Suppressor macrophage treated with lipopolysaccharide for 4 hours (primary cell): ENCODE results near the gene ATXN7L2.
"Not testable (repeated sequence)": the region's sequence is repeated elsewhere in the genome, so short reads cannot be mapped to it uniquely, and the experiment has no call there.

Experiments used
- DNase-seq: peaks from one replicate; pipeline ENCODE4 v3.0.0-alpha.2; 2020

The ATXN7L2 gene, protein sequence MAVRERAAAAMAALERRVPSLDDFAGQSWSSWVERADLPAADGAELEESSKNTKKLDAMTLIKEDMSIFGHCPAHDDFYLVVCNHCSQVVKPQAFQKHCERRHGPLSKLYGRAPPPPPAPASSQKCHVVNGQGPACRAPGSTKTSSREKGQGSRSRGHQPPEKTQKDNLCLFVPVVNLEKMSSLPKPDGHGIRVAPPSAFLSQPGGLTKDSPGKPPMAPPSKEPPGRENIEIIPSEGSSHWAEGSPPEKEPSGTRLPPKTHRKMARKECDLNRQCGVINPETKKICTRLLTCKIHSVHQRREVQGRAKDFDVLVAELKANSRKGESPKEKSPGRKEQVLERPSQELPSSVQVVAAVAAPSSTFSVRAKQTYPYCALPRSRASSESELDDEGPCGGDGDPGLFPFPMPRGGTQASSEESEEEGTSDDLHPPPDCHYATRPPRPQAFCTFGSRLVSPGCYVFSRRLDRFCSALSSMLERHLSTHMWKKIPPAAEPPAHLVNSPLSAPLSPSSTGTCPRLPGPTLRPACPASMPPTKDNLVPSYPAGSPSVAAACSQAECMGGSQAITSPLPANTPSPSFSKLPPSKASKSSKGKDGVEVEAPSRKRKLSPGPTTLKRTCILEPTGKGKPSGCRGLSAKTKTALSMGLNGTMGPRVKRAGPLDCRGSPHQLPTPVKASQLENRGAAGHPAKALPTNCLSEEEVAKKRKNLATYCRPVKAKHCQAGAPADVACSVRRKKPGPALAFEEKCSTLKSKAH

DNA sequence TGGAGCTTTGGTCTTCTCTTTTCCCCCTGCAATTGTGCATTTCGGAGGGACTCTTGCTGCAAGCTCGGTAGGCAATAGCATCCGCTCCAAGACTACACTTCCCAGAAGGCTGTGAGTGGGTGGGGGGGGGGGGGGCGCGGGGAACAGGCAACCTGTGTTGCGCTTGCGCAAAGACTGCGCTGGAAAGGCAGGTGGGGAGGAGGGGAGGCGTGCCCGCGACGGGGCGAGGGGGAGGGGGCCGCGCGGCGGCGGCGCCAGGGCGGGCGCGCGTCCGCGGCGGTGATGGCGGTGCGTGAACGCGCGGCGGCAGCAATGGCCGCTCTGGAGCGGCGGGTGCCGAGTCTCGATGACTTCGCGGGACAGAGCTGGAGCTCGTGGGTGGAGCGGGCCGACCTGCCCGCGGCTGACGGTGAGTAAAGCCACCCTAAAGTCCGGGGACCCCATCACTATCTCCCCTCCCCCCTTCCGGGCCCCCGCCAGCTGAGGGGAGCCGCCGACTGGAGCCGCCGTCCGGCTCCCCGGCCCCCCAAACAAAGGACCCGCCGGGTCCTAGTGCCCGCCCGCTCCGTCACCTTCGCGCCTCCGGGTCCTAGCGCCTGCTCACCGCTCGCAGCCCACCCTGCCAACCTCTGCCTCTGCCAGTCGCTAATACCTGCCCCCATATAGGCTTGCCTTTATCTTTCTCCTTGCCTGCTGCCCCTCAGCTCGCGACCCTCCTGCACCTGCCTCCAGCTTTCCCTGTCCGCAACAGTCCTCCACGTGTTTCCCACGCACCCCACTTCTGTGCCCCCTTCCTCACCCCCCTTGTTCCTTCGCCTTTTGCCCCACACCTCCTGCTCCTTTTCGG lies at the start of gene ATXN7L2:
ATXN7L2 (plus strand) TSS at position 234 of the 847 bp plus-strand sequence; CDS start at position 283, 49 bp downstream.
- DNase-seq: peak; percentile 94

DNA sequence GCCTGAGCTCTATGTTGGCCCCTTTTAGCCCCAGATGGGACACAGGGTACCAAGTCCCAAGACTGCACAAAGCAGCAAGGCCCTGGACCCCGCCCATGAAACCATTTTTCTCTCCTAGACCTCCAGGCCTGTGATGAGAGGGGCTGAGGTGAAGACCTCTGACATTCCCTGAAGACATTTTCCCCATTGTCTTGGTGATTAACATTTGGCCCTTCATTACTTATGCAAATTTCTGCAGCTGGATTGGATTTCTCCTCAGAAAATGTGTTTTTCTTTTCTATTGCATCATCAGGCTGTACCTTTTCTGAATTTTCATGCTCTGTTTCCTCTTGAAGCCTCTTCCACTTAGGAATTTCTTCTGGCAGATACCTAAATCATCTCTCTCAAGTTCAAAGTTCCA lies 49.2 kb upstream of the ATXN7L2 start:
- DNase-seq: no peak

DNA sequence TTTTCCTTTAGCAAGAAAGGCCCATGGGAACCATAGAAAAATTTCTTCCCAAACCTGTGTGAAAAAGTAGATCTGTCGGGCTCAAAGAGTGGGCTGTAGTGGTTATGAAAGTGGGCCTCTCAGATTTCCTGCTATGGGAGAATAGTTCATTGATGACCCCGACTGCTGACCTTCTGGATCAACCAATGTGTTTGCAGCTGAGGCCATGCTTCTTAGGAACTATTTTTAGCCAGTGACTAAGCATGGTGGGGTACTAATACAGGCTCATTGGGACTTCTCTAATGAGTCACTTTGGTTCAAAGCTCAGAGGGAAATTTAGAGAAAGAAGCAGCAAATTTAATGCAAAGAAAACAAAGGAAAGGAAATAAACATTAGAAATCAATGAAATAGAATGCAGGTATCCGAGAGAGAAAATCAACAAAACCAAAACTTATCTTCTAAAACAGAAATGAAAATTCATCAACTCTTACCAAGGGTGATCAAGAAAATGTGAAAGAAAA lies 44.9 kb upstream of the ATXN7L2 start:
- peak; percentile 88 for DNase-seq

DNA sequence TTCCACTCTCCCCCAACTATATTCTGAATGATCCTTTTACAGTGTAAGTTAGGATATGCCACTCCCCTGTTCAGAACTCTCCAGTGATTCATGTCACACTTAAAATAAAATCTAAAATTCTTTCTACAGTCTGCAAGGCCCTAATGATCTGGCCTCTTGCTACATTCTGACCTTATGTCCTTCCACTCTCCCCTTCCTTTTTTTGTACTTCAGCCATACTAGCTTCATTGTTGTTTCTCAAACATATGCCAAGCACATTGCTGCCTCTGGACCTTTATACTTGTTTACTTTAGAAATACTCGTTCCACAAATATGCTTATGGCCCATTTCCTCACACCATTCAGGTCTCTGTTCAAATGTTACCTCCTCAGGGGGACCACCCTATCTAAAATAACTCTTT lies 42.6 kb upstream of the ATXN7L2 start:
- DNase-seq: peak; percentile 19

DNA sequence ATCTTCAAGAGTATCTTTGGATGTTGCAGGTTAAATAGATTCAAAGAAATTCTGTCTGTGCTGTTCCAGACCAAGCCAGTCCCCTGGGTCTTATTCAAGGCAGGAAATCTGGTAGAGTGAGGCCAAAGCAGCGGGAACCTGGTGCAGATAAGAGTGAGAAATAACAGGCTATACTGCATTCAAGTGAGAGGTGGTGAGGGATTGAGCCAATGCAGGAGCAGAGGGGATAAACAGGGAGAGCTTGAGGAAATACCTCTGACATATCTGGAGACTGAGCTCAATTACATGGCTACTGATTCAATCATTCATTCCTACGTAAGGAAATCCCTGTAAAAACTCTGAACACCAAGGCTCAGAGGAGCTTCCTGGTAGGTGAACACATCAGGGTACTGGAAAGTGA lies 40.2 kb upstream of the ATXN7L2 start:
- peak; percentile 28 for DNase-seq

DNA sequence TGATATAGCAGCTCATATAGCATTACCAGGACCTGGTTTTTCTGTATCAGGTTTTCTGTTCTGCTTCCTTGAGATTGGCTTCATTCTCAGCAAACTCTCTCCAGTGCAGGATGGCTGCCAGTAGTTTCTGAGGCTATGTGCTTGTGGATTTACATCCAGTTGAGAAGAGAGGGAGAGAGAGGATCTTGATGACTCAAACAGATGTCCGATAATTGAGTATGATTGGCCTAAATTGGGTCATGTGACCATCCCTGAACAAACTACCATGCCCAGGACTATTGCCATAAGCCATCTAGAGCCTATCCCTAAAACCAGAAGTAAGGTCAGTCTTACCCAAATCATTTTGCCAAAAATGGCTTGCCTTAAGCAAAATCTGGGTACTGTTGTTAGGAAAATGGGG lies 39.4 kb upstream of the ATXN7L2 start:
- no peak for DNase-seq

DNA sequence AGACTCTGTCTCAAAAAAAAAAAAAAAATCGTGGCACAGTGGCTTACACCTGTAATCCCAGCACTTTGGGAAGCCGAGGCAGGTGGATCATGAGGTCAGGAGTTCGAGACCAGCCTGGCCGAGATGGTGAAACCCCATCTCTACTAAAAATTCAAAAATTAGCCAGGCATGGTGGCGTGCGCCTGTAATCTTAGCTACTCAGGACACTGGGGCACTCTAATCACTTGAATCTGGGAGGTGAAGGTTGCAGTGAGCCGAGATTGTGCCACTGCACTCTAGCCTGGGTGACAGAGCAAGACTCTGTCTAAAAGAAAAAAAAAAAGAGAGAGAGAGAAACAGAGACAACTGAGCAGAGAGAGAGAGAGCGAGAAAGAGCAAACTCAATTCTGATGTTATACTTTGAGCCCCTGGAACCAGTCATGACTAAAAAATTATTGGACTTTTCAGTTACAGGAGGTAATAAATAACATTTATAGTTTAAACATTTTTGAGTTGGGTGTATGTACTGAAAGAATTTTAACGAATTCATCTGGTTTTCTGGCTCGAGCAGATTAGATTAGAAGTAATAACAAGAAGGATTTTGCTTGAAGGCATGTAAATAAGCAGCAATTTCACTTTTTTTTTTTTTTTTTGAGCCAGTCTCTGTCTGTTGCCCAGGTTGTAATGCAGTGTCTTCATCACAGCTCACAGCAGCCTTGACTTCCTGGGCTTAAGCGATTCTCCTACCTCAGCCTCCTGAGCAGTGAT lies 37.6 kb upstream of the ATXN7L2 start:
- not testable (repeated sequence) for DNase-seq

DNA sequence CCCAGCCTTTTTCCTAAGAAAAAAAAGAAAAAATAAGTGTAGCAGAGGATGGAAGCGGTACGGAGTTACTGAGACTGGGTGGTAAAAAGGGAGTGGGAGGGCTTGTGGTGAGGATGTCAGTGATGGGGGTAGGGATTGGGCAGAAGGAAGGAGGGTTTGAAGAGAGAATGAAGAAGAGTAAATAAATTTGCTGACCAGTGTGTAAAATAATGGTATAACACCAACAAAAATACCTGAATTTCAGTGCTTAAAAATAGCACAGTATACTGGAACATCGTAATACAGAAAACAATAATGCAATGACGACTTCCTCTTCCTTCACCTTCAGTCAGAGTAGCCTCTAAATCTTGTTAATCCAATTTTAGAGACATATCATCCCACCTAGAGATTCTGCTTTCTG lies 36.2 kb upstream of the ATXN7L2 start:
- no peak for DNase-seq

DNA sequence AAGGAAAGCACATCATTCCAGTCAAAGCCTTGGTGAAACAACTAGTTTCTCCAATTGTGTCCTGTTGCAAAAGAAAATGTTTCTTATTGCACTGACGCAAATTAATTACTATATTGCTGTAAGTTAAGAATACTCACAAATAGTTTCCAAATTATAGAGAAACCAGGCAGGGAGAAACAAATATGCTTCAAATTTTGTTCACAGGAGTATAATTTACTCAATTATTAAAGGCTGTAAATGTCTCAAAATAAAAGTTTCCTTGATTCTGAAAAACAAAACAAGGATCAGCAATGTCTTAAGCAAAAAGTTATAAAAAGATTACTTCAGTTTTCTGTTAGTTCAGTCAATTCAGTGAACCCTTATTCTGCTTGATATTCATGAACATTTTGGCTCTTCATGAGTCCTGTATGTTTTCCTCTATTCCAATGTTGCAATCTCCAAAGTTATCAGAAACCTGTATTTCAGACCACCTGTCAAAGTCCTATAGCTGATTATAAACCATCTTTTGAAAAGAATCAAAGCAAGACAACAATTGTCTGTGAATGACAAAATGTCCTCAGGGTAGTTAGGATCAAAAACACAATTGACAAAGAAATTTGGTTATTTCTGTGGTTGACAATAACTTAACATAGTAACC lies 29.1 kb upstream of the ATXN7L2 start:
- DNase-seq: no peak

DNA sequence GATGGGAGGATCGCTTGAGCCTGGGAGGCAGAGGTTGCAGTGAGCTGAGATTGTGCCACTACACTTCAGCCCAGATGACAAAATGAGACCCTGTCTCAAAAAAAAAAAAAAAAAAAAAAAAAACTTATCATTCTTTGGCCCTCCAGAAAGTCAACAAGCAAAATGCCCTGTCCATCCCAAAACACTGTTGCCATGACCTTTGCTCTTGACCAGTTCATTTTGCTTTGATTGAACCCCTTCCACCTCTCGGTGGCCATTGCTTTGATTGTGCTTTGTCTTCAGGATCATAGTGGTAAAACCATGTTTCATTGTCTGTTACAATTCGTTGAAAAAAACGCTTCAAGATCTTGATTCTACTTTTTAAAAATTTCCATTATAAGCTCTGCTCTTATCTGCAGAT lies 25.9 kb upstream of the ATXN7L2 start:
- no peak for DNase-seq

DNA sequence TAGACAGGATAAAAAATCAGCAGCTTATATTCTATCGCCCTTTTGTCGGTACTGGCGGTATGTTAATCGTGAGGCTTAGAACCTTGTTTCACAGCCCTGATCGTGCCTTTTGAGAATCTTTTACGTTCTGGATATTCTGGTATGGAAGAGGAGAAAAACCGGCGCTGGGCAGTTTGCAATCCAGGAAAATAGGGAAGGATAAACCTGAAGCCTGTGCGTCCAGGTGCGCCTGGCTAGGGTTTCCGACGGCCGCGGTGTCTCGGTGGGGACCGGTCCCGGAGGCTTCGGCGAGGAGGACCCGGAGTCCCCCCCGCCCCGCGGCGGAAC lies 17.6 kb upstream of the ATXN7L2 start:
- DNase-seq: no peak

DNA sequence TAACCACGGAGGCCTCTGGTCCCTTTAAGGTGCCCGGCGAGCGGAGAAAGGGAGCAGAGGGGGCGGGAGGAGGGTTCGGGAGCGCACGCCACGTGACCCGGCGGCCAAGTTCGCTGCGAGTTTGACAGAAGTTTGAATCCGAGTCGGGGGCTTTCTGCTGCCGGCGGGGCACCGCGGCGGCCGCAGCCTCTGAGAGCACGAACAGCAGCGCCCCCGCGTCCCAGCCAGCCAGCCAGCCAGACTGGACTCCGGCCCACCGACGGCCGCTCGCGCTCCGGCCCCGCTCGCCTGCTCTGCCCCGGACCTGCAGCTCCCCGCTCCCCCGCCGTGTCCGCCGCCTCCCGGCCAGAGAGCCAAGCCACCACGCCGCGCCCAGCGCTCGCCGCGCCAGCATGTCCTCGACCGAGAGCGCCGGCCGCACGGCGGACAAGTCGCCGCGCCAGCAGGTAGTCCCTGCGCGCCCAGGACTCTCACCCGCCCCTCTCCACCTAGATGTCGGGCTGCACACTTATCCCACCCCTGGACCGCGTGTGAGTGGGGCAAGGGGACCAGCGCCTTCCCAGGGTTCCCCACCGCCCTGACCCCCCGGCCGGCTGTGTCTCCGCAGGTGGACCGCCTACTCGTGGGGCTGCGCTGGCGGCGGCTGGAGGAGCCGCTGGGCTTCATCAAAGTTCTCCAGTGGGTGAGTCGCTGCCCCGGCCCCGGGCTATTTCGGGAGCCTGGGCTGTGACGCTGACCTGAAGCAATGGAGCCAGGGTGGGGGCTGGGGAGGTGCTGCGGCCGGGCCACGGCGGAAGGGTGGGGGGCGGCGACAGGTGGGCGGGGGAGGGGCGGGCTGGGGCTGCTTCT lies 17.0 kb upstream of the ATXN7L2 start, which contains the start of gene SYPL2:
SYPL2 (plus strand) TSS at position 95 of the 849 bp plus-strand sequence; CDS start at position 393, 298 bp downstream.
- DNase-seq: peak; percentile 30

DNA sequence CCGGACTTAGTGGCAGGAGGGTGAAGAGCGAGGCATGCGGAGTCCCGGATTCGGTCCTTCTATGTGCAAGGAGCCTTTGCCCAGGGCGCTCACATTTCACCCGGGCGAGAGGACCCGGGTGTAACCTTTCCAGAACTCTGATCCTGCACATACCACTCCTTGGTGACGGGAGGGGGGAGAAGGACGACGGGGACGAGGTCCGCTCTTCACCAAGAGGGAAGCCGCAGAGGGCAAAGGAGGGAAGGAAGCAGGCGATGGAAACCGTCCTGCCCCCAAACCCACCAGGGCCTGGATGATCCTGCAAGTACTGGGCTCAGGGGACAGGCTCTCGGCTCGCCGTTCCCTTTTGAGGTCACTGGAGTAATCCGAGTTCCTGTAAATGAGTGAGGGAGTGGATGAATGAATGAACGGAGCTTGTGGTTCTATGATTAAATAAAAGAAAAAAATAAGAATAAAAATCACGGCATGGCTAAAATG lies 16.4 kb upstream of the ATXN7L2 start:
- no peak for DNase-seq

DNA sequence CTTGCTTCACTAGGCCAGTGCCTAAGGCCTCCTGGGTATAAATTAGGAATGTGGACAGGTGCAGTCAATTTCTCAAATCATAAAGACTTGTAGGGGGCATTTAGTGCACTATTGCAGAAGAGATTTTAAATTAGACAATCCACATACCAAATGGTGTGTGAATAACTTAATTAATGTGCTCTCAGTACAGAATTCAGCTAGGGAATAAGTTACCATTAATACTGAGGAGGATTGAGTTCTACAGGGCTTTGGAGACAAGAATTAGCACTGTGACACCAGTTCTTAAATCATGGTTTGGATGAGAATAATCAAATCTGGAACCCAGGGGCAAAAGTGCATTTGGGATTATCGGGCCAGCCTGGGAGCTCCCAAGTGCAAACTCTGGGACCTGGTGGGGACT lies 15.6 kb upstream of the ATXN7L2 start:
- no peak for DNase-seq

DNA sequence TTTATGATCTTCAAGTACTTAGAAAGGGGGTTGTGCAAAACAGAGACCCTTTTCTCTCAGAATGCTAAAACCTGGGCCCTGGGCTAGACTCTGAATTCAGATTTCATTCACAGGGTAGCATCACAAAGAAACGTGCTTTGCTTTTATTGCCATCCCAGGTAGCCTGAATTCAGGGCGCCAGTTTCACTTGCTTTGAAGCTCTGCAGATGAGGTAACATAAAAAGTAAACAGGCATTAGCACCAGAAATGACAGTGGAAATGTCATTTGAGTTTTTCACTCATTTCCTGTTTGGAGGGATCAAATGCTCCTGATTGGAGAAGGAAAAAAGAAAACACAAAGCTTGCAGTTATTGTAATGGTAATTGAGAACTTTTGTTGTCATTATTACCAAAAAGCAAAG lies 14.8 kb upstream of the ATXN7L2 start:
- DNase-seq: no peak

DNA sequence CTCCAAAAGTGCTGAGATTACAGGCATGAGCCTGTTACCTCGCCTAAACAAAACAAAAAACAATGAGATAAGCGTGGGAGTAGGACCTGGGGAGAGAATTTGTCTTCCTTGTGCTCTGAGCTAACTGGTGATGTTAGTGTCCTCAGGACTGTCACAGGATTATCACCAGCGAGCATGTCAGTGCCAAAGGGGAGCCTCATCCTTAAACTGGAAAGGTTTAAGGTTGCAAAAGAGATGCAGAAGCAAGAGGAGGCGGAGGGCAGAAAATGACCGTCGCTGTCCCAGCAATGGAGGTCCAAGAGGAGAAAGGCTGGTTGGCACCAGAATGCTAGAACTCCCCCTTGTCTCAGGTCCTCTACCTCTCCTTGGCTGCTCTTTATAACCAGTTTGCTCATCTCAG lies 13.5 kb upstream of the ATXN7L2 start:
- DNase-seq: no peak

DNA sequence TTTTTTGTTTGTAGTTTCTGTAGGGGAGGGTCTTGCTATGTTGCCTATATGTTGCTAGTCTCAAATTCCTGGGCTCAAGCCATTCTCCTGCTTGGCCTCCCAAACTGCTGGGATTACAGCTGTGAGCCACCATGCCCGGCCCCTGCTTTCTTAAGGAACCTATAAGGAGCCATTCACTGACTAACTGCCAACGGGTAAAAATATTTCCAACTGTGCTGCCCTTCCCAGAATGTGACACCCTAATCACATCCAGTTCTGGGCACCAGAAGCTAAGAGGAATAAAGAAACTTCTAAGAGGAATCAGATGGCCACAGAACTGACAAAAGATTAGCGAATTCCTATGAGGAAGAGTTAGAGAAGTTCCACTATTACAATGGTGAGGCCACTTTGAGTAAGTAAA lies 10.9 kb upstream of the ATXN7L2 start:
- peak; percentile 14 for DNase-seq

DNA sequence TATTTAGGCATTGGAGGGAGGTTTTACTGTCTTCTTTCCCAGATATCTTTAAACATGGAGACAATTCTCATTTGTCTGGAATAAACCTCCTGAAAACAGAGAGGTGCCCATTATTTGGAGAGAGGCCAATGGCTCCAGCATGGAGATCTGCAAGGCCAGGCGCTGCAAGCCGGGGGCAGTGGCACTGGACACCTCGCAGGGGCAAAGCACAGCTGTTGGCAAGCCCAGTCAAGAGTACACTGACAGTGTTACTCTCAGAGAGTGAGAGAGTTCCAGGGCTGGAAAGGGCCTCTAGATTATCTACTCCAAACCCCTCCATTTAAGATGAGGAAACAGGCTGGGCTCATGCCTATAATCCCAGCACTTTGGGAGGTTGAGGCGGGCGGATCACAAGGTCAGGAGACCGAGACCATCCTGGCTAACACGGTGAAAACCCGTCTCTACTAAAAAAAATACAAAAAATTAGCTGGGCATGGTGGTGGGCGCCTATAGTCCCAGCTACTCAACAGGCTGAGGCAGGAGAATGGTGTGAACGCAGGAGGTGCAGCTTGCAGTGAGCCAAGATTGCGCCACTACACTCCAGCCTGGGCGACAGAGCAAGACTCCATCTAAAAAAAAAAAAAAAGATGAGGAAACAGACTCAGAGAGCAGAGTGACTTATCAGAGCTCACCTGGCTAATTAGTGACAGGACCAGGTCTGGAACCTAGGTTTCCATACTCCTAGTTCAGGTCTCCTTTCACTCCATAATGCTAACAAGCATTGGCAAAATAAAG lies 10.2 kb upstream of the ATXN7L2 start:
- not testable (repeated sequence) for DNase-seq

DNA sequence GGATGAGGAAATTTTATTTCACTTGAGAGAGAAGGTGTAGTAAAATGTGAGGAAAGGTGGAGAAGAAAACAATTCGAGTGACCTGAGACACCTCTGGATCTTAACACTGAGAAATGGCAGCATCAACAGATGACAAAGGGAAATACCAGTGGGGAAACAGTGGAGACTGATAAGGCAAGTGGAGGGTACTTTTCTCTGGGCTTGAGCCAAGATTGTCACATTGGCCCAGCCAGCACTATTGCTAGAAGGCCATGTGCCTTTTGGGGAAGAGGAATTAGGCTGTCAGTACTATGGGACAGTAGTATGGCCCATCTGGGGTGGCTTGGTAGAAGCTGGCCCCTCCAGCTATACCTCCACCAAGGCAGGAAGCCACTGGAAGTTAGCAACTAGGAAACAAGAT lies 9.0 kb upstream of the ATXN7L2 start:
- no peak for DNase-seq

DNA sequence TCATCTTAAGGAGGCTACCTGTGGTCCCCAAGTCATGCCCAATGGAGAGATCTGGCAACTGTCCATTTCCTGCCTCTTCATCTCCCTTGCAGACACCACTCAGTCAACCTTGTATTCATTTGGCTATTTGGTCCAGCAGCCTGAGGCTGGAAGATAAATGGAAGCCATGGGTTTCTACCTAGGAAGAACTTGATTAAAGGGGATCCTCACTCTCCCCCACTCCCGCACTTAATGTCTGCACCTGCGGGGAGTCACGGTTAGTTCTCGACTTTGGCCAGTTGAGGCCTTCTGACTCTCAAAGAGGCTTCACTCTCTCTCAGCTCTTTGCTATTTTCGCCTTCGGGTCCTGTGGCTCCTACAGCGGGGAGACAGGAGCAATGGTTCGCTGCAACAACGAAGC lies 8.4 kb upstream of the ATXN7L2 start:
- DNase-seq: no peak
